Uterus (tissue), 4 donors: ENCODE results near the gene PUM2. TPM values are rescaled to one million over a fixed set of nuclear protein-coding genes. Genes with fewer than 3 reads are reported as not detected.

Experiments
- DNase-seq, 2 donors: peaks; one replicate each; pipeline ENCODE4 v3.0.0-alpha.2; 2019 to 2020
- H3K27ac ChIP-seq, 2 donors: fragments of 200-600 bp; sonication (generic); 1 replicate in 1 of 2; 2 replicates in 1 of 2; pipeline ENCODE4 v1.5.1; 2016 to 2018
- H3K27me3 ChIP-seq, 2 donors: fragments of 200-600 bp; sonication (generic); one replicate each; pipeline ENCODE4 v1.5.1; 2018 to 2019; ENCODE audit warnings: control low read depth in 1 of 2
- H3K36me3 ChIP-seq, 2 donors: fragments of 200-600 bp; sonication (generic); one replicate each; pipeline ENCODE4 v1.5.1; 2019; ENCODE audit warnings: control low read depth in 1 of 2
- H3K4me1 ChIP-seq, 2 donors: fragments of 200-600 bp; sonication (generic); one replicate each; pipeline ENCODE4 v1.5.1; 2018 to 2019; ENCODE audit warnings: control low read depth in 1 of 2
- H3K4me3 ChIP-seq, 2 donors: fragments of 200-600 bp; sonication (generic); 1 replicate in 1 of 2; 2 replicates in 1 of 2; pipeline ENCODE4 v1.5.1; 2018 to 2019; ENCODE audit warnings: mild to moderate bottlenecking in 1 of 2
- H3K9me3 ChIP-seq, 2 donors: fragments of 200-600 bp; sonication (generic); one replicate each; pipeline ENCODE4 v1.5.1; 2019; ENCODE audit warnings: control low read depth in 1 of 2
- CTCF ChIP-seq, 4 experiments: fragments of 200-600 bp in 2 of 4; fragments of 450-650 bp in 2 of 4; sonication (generic) in 2 of 4; IDR thresholded peaks; one replicate each; pipeline ENCODE4 v1.5.1; 2016 to 2019; ENCODE audit warnings: antibody characterized with exemption in 4 of 4, mild to moderate bottlenecking in 2 of 4, moderate library complexity in 1 of 4
- POLR2A ChIP-seq, 2 donors: fragments of 450-650 bp; IDR thresholded peaks; one replicate each; pipeline ENCODE4 v1.6.1; 2016; ENCODE audit warnings: antibody characterized with exemption in 2 of 2, mild to moderate bottlenecking in 1 of 2, moderate library complexity in 1 of 2
- intact Hi-C: fragments of 100-400 bp; cut with DNase I; formaldehyde crosslinking; loops from one replicate; pipeline ENCODE4 v1.15.1; 2023; ENCODE audit warnings: low total_unique reads
- total RNA-seq, 4 donors: library from RNA; depleted of rRNA in 3 of 4; stranded (reverse); fragments of >200 nt in 3 of 4; gene quantifications; one replicate each; pipeline versions ENCODE4 v1.1.0 to v1.2.4, GENCODE V29; 2014 to 2023
- donor health status: DM: yes; HTN: yes; CAD: no.

The PUM2 gene
- total RNA-seq, 4 donors from 2014 or later = 51.0 to 138 (median 103) TPM

- DNase-seq = no peak
- Histone ChIP-seq H3K27ac (peak overlapping the region in 1 of 2 donors; percentile 84), H3K36me3 (no peaks in the 10 kb centered on the region), H3K4me3 (no peak overlapping the region), H3K4me1 (no peaks in the 10 kb centered on the region), H3K9me3 (no peaks in the 10 kb centered on the region), H3K27me3 (no peaks in the 10 kb centered on the region)
- intact Hi-C loops = no loop called here
- no peak for TF ChIP-seq POLR2A (IDR thresholded peaks at IDR 0.05)
- no peak for TF ChIP-seq CTCF (IDR thresholded peaks at IDR 0.05)
Observed at GRCh38 chr2:20352581-20353216, 2.1 kb upstream of the PUM2 start.

- Histone ChIP-seq H3K36me3 (no peaks in the 10 kb centered on the region), H3K27me3 (no peaks in the 10 kb centered on the region), H3K27ac (peak overlapping the region in 1 of 2 donors; percentile 84), H3K9me3 (no peaks in the 10 kb centered on the region), H3K4me3 (no peak overlapping the region), H3K4me1 (no peaks in the 10 kb centered on the region)
- DNase-seq = no peak
- intact Hi-C loops = no loop called here
- TF ChIP-seq POLR2A (IDR thresholded peaks at IDR 0.05) = no peak
Observed at GRCh38 chr2:20352230-20352578, 1.6 kb upstream of the PUM2 start.

GRCh38 chr2:20351555-20352229, 1.0 kb upstream of the PUM2 start:
- intact Hi-C loops = no loop called here
- H3K4me1 ChIP-seq = no peaks in the 10 kb centered on the region
- TF ChIP-seq POLR2A (IDR thresholded peaks at IDR 0.05) = no peak
- TF ChIP-seq CTCF (IDR thresholded peaks at IDR 0.05) = no peak
- no peaks in the 10 kb centered on the region for H3K27me3 ChIP-seq
- no peak for DNase-seq
- H3K9me3 ChIP-seq = no peaks in the 10 kb centered on the region
- H3K36me3 ChIP-seq = no peaks in the 10 kb centered on the region
- peak overlapping the region; percentile 89 to 97 for H3K4me3 ChIP-seq
- peak overlapping the region; percentile 84 to 97 for H3K27ac ChIP-seq

GRCh38 chr2:20350041-20350712, 467 bp downstream of the PUM2 start:
- peak overlapping the region; percentile 89 to 97 for H3K4me3 ChIP-seq
- H3K27ac ChIP-seq = peak overlapping the region; percentile 84 to 97
- H3K9me3 ChIP-seq = no peaks in the 10 kb centered on the region
- TF ChIP-seq POLR2A (IDR thresholded peaks at IDR 0.05) (no peak), CTCF (IDR thresholded peaks at IDR 0.05) (no peak)
- H3K36me3 ChIP-seq = no peaks in the 10 kb centered on the region
- H3K27me3 ChIP-seq = no peaks in the 10 kb centered on the region
- DNase-seq = peak in 1 of 2 donors; percentile 60
- no peaks in the 10 kb centered on the region for H3K4me1 ChIP-seq
- intact Hi-C loops = no loop called here

- peak overlapping the region in 1 of 2 donors; percentile 97 for H3K27ac ChIP-seq
- no peaks in the 10 kb centered on the region for H3K4me1 ChIP-seq
Observed at GRCh38 chr2:20349513-20349921, 1.1 kb downstream of the PUM2 start.

More at GRCh38 chr2:20349513-20349921, 1.1 kb downstream of the PUM2 start:
- TF ChIP-seq POLR2A (IDR thresholded peaks at IDR 0.05) (no peak), CTCF (IDR thresholded peaks at IDR 0.05) (no peak)
- H3K9me3 ChIP-seq = no peaks in the 10 kb centered on the region
- DNase-seq = no peak
- H3K27me3 ChIP-seq = no peaks in the 10 kb centered on the region
- intact Hi-C loops = no loop called here
- no peaks in the 10 kb centered on the region for H3K36me3 ChIP-seq
- H3K4me3 ChIP-seq = peak overlapping the region; percentile 89 to 97
